ENCODE data around the gene C5orf47. TPM values are rescaled to one million over a fixed set of nuclear protein-coding genes. Genes with fewer than 3 reads are reported as not detected.
A peak's percentile ranks its signal among the peaks of the same experiment; 100 is the strongest.

The C5orf47 gene
- total RNA-seq, 1 donor from 2014 or later, result not detected

GRCh38 chr5:174044466-174045254 lies 55.7 kb downstream of the C5orf47 start:
- no peak for DNase-seq (ENCODE audit: low spot score)

GRCh38 chr5:174045470-174046025 lies 56.6 kb downstream of the C5orf47 start, which contains the start of gene NSG2:
TSS of gene NSG2 (plus strand) at chr5:174045706. CDS start at chr5:174046756, 1,050 bp downstream.
- peak; percentile 85 for DNase-seq (ENCODE audit: low spot score)

GRCh38 chr5:174046558-174046957 lies 57.6 kb downstream of the C5orf47 start:
- DNase-seq (ENCODE audit: low spot score), result no peak

- no peak for DNase-seq (ENCODE audit: low spot score)
These were observed 58.6 kb downstream of the C5orf47 start for GRCh38 chr5:174047472-174048099.

GRCh38 chr5:174052636-174053035 lies 63.7 kb downstream of the C5orf47 start:
- no peak for DNase-seq (ENCODE audit: low spot score)

- DNase-seq (ENCODE audit: low spot score), result no peak
These were observed 64.9 kb downstream of the C5orf47 start for GRCh38 chr5:174053905-174054304.

Other genes with a start within 250 kb of the C5orf47 start
- 50.6 TPM for gene CPEB4, start 100.8 kb upstream of the C5orf47 start, total RNA-seq
- 0.81 TPM for gene NSG2, start 56.5 kb downstream of the C5orf47 start, total RNA-seq

Measured in mucosa of gallbladder (tissue), 1 donor.